ENCODE data around the gene CD58.

Gene CD58

GRCh38 chr1:116491700-116492357, 79.0 kb downstream of the CD58 start:
- no peak for DNase-seq (ENCODE audit: low spot score)

GRCh38 chr1:116490588-116490987, 80.2 kb downstream of the CD58 start:
- no peak for DNase-seq (ENCODE audit: low spot score)

- peak; percentile 59 for DNase-seq (ENCODE audit: low spot score)
These were observed 81.6 kb downstream of the CD58 start for GRCh38 chr1:116489231-116489697.

- DNase-seq (ENCODE audit: low spot score) = no peak
These were observed 82.8 kb downstream of the CD58 start for GRCh38 chr1:116488071-116488470.

- no peak for DNase-seq (ENCODE audit: low spot score)
These were observed 83.2 kb downstream of the CD58 start for GRCh38 chr1:116487583-116487982.

- no peak for DNase-seq (ENCODE audit: low spot score)
These were observed 83.8 kb downstream of the CD58 start for GRCh38 chr1:116487031-116487430.

GRCh38 chr1:116486424-116486823, 84.4 kb downstream of the CD58 start:
- DNase-seq (ENCODE audit: low spot score) = no peak

- DNase-seq (ENCODE audit: low spot score) = no peak
These were observed 84.8 kb downstream of the CD58 start for GRCh38 chr1:116485976-116486375.

- DNase-seq (ENCODE audit: low spot score) = peak; percentile 94
These were observed 85.6 kb downstream of the CD58 start for GRCh38 chr1:116485071-116485735.

GRCh38 chr1:116483481-116484309, 87.1 kb downstream of the CD58 start:
- no peak for DNase-seq (ENCODE audit: low spot score)

GRCh38 chr1:116482490-116482889, 88.3 kb downstream of the CD58 start:
- DNase-seq (ENCODE audit: low spot score) = no peak

- DNase-seq (ENCODE audit: low spot score) = no peak
These were observed 88.9 kb downstream of the CD58 start for GRCh38 chr1:116481934-116482333.

GRCh38 chr1:116478621-116479020, 92.2 kb downstream of the CD58 start:
- no peak for DNase-seq (ENCODE audit: low spot score)

- no peak for DNase-seq (ENCODE audit: low spot score)
These were observed 93.4 kb downstream of the CD58 start for GRCh38 chr1:116477429-116477828.

GRCh38 chr1:116476321-116476720, 94.5 kb downstream of the CD58 start:
- no peak for DNase-seq (ENCODE audit: low spot score)

GRCh38 chr1:116475850-116476218, 95.0 kb downstream of the CD58 start:
- DNase-seq (ENCODE audit: low spot score) = no peak

- DNase-seq (ENCODE audit: low spot score) = no peak
These were observed 95.6 kb downstream of the CD58 start for GRCh38 chr1:116474921-116475849.

GRCh38 chr1:116472431-116472961, 98.3 kb downstream of the CD58 start:
- DNase-seq (ENCODE audit: low spot score) = peak; percentile 30

GRCh38 chr1:116471241-116471640, 99.6 kb downstream of the CD58 start:
- DNase-seq (ENCODE audit: low spot score) = peak; percentile 28

GRCh38 chr1:116470671-116471070, 100.2 kb downstream of the CD58 start:
- no peak for DNase-seq (ENCODE audit: low spot score)

- DNase-seq (ENCODE audit: low spot score) = no peak
These were observed 103.8 kb downstream of the CD58 start for GRCh38 chr1:116466810-116467557.
